GM23338 (cell line): ENCODE data around the gene MED13. TPM values are rescaled to one million over a fixed set of nuclear protein-coding genes. Genes with fewer than 3 reads are reported as not detected.
"Not testable (repeated sequence)": the region's sequence is repeated elsewhere in the genome, so short reads cannot be mapped to it uniquely, and the experiment has no call there.

Experiments used
- ATAC-seq: fragments of 200-7000 bp; cut with Tn5 transposase; 3 replicates; pipeline ENCODE4 v1.9.1; 2020
- DNase-seq: peaks from one replicate; pipeline ENCODE4 v3.0.0-alpha.2; 2015; ENCODE audit warnings: low spot score
- H2AFZ ChIP-seq: fragments of 200-600 bp; sonication (generic); 2 replicates; pipeline ENCODE4 v1.8.0; 2016; ENCODE audit warnings: antibody characterized with exemption, mild to moderate bottlenecking, moderate library complexity
- H3F3A ChIP-seq: fragments of 200-600 bp; sonication (generic); replicated peaks from 2 replicates; pipeline ENCODE4 v1.8.0; 2017; ENCODE audit warnings: antibody characterized with exemption, mixed run types, low read depth
- H3K27ac ChIP-seq: fragments of 200-600 bp; sonication (generic); 2 replicates; pipeline ENCODE4 v1.6.1; 2016; ENCODE audit warnings: low read depth
- H3K27me3 ChIP-seq: fragments of 200-600 bp; sonication (generic); 2 replicates; pipeline ENCODE4 v1.8.0; 2016; ENCODE audit warnings: mild to moderate bottlenecking, mixed run types, moderate library complexity; ENCODE audit not compliant: insufficient read depth
- H3K36me3 ChIP-seq: fragments of 200-600 bp; sonication (generic); 2 replicates; pipeline ENCODE4 v1.8.0; 2016; ENCODE audit warnings: mild to moderate bottlenecking; ENCODE audit not compliant: insufficient read depth
- H3K4me1 ChIP-seq: fragments of 200-600 bp; sonication (generic); 2 replicates; pipeline ENCODE4 v1.8.0; 2016; ENCODE audit warnings: mild to moderate bottlenecking, moderate library complexity; ENCODE audit not compliant: insufficient read depth
- H3K4me2 ChIP-seq: fragments of 200-600 bp; sonication (generic); 2 replicates; pipeline ENCODE4 v1.7.1; 2017; ENCODE audit warnings: mixed run types
- H3K4me3 ChIP-seq: fragments of 200-600 bp; sonication (generic); 2 replicates; pipeline ENCODE4 v1.6.1; 2016; ENCODE audit warnings: mixed run types
- H3K79me2 ChIP-seq: fragments of 200-600 bp; sonication (generic); replicated peaks from 2 replicates; pipeline ENCODE4 v1.8.0; 2017; ENCODE audit warnings: mild to moderate bottlenecking; ENCODE audit not compliant: insufficient read depth
- H3K9me2 ChIP-seq: fragments of 200-600 bp; sonication (generic); 2 replicates; pipeline ENCODE4 v1.8.0; 2017; ENCODE audit not compliant: insufficient read depth
- H4K20me1 ChIP-seq: fragments of 200-600 bp; sonication (generic); replicated peaks from 2 replicates; pipeline ENCODE4 v1.8.0; 2017; ENCODE audit warnings: mild to moderate bottlenecking; ENCODE audit not compliant: insufficient read depth
- H3K27ac Mint-ChIP-seq: 2 replicates; pipeline ENCODE4 v1.8.0; 2020; ENCODE audit warnings: inconsistent platforms, mild to moderate bottlenecking, moderate library complexity, mixed read lengths
- H3K27me3 Mint-ChIP-seq: 3 replicates; pipeline ENCODE4 v1.8.0; 2022; ENCODE audit warnings: low read depth, mild to moderate bottlenecking, moderate library complexity, mixed read lengths, inconsistent platforms; ENCODE audit not compliant: insufficient read depth, poor library complexity
- H3K36me3 Mint-ChIP-seq: 3 replicates; pipeline ENCODE4 v1.8.0; 2021; ENCODE audit warnings: low read depth, mild to moderate bottlenecking, inconsistent platforms, moderate library complexity, mixed read lengths
- H3K4me1 Mint-ChIP-seq: 3 replicates; pipeline ENCODE4 v1.8.0; 2020; ENCODE audit warnings: mild to moderate bottlenecking, inconsistent platforms, mixed read lengths
- H3K4me3 Mint-ChIP-seq: 3 replicates; pipeline ENCODE4 v1.8.0; 2021; ENCODE audit warnings: moderate library complexity, mild to moderate bottlenecking, inconsistent platforms, mixed read lengths
- H3K9me3 Mint-ChIP-seq: 3 replicates; pipeline ENCODE4 v1.8.0; 2020; ENCODE audit warnings: moderate library complexity, mild to moderate bottlenecking, inconsistent platforms, mixed read lengths
- CREB1 ChIP-seq: fragments of 250-450 bp; sonication (Bioruptor Pico); IDR thresholded peaks from 2 replicates; pipeline ENCODE4 v1.5.0; 2020; ENCODE audit warnings: low read depth, mild to moderate bottlenecking, moderate library complexity
- EZH2phosphoT487 ChIP-seq: fragments of 200-600 bp; sonication (generic); IDR thresholded peaks from one replicate; pipeline ENCODE4 v1.8.1; 2018; ENCODE audit warnings: antibody characterized with exemption; ENCODE audit not compliant: unreplicated experiment
- polyA plus RNA-seq: library from polyadenylated mRNA; unstranded; fragments of >200 nt; fragmentation: Nextera tagmentation; extraction: Ambion mirVana; gene quantifications from 2 replicates; pipeline ENCODE4 v1.2.1, GENCODE V29; 2016
- total RNA-seq: library from RNA; depleted of rRNA; stranded (reverse); fragments of >200 nt; shearing (Covaris generic); gene quantifications from 2 replicates; pipeline ENCODE4 v1.2.3, GENCODE V29; 2014
- TF ChIP-seq, protein P1 (sequence below): fragments of 250-450 bp; sonication (Bioruptor Pico); IDR thresholded peaks from 2 replicates; pipeline ENCODE4 v1.5.0; 2020; ENCODE audit warnings: mild to moderate bottlenecking, moderate library complexity
- TF ChIP-seq, protein P2 (sequence below), 2 experiments: fragments of 200-600 bp in 1 of 2; sonication (generic) in 1 of 2; conservative IDR thresholded peaks; 2 replicates each; pipeline versions ENCODE4 v1.5.1 to v1.6.1; 2016 to 2017; ENCODE audit warnings: antibody characterized with exemption in 2 of 2, low read depth in 2 of 2, mild to moderate bottlenecking in 2 of 2, moderate library complexity in 1 of 2

Gene MED13
- total and polyA plus RNA-seq, 2 experiments from 2014 or later, result 13.0 to 45.8 TPM

GRCh38 chr17:62004388-62004787 is 60.7 kb downstream of the MED13 start (continued):
- TF ChIP-seq, protein P1, sequence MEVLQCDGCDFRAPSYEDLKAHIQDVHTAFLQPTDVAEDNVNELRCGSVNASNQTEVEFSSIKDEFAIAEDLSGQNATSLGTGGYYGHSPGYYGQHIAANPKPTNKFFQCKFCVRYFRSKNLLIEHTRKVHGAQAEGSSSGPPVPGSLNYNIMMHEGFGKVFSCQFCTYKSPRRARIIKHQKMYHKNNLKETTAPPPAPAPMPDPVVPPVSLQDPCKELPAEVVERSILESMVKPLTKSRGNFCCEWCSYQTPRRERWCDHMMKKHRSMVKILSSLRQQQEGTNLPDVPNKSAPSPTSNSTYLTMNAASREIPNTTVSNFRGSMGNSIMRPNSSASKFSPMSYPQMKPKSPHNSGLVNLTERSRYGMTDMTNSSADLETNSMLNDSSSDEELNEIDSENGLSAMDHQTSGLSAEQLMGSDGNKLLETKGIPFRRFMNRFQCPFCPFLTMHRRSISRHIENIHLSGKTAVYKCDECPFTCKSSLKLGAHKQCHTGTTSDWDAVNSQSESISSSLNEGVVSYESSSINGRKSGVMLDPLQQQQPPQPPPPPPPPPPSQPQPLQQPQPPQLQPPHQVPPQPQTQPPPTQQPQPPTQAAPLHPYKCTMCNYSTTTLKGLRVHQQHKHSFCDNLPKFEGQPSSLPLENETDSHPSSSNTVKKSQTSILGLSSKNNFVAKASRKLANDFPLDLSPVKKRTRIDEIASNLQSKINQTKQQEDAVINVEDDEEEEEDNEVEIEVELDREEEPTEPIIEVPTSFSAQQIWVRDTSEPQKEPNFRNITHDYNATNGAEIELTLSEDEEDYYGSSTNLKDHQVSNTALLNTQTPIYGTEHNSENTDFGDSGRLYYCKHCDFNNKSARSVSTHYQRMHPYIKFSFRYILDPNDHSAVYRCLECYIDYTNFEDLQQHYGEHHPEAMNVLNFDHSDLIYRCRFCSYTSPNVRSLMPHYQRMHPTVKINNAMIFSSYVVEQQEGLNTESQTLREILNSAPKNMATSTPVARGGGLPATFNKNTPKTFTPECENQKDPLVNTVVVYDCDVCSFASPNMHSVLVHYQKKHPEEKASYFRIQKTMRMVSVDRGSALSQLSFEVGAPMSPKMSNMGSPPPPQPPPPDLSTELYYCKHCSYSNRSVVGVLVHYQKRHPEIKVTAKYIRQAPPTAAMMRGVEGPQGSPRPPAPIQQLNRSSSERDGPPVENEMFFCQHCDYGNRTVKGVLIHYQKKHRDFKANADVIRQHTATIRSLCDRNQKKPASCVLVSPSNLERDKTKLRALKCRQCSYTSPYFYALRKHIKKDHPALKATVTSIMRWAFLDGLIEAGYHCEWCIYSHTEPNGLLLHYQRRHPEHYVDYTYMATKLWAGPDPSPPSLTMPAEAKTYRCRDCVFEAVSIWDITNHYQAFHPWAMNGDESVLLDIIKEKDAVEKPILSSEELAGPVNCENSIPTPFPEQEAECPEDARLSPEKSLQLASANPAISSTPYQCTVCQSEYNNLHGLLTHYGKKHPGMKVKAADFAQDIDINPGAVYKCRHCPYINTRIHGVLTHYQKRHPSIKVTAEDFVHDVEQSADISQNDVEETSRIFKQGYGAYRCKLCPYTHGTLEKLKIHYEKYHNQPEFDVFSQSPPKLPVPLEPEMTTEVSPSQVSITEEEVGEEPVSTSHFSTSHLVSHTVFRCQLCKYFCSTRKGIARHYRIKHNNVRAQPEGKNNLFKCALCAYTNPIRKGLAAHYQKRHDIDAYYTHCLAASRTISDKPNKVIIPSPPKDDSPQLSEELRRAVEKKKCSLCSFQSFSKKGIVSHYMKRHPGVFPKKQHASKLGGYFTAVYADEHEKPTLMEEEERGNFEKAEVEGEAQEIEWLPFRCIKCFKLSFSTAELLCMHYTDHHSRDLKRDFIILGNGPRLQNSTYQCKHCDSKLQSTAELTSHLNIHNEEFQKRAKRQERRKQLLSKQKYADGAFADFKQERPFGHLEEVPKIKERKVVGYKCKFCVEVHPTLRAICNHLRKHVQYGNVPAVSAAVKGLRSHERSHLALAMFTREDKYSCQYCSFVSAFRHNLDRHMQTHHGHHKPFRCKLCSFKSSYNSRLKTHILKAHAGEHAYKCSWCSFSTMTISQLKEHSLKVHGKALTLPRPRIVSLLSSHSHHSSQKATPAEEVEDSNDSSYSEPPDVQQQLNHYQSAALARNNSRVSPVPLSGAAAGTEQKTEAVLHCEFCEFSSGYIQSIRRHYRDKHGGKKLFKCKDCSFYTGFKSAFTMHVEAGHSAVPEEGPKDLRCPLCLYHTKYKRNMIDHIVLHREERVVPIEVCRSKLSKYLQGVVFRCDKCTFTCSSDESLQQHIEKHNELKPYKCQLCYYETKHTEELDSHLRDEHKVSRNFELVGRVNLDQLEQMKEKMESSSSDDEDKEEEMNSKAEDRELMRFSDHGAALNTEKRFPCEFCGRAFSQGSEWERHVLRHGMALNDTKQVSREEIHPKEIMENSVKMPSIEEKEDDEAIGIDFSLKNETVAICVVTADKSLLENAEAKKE (CRISPR knock-in tag), result no peak
- TF ChIP-seq, protein P2, sequence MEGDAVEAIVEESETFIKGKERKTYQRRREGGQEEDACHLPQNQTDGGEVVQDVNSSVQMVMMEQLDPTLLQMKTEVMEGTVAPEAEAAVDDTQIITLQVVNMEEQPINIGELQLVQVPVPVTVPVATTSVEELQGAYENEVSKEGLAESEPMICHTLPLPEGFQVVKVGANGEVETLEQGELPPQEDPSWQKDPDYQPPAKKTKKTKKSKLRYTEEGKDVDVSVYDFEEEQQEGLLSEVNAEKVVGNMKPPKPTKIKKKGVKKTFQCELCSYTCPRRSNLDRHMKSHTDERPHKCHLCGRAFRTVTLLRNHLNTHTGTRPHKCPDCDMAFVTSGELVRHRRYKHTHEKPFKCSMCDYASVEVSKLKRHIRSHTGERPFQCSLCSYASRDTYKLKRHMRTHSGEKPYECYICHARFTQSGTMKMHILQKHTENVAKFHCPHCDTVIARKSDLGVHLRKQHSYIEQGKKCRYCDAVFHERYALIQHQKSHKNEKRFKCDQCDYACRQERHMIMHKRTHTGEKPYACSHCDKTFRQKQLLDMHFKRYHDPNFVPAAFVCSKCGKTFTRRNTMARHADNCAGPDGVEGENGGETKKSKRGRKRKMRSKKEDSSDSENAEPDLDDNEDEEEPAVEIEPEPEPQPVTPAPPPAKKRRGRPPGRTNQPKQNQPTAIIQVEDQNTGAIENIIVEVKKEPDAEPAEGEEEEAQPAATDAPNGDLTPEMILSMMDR (conservative IDR thresholded peaks at IDR 0.05; ENCODE audit: low read depth in 2 of 2), result no peak
- TF ChIP-seq CREB1 (CRISPR knock-in tag) (no peak), EZH2phosphoT487 (no peak)

GRCh38 chr17:62003141-62003540 is 61.9 kb downstream of the MED13 start:
- not testable (repeated sequence) for H3K27ac ChIP-seq, H3K36me3 ChIP-seq, DNase-seq, H3F3A ChIP-seq, H3K9me2 ChIP-seq, H3K27ac Mint-ChIP-seq, H3K4me1 ChIP-seq, ATAC-seq, H3K4me2 ChIP-seq, H3K27me3 ChIP-seq, H3K4me3 ChIP-seq, H3K4me1 Mint-ChIP-seq, H3K9me3 Mint-ChIP-seq, H2AFZ ChIP-seq, H3K27me3 Mint-ChIP-seq, H3K4me3 Mint-ChIP-seq
- H3K36me3 Mint-ChIP-seq, result peaks cover 21% of the 10 kb centered on the region; the same call in 2 of the 3 replicates
- peaks cover 97% of the 10 kb centered on the region for H3K79me2 ChIP-seq
- H4K20me1 ChIP-seq, result peaks cover 26% of the 10 kb centered on the region
